ENCODE measurements around the gene MYH11.

Gene MYH11

DNA sequence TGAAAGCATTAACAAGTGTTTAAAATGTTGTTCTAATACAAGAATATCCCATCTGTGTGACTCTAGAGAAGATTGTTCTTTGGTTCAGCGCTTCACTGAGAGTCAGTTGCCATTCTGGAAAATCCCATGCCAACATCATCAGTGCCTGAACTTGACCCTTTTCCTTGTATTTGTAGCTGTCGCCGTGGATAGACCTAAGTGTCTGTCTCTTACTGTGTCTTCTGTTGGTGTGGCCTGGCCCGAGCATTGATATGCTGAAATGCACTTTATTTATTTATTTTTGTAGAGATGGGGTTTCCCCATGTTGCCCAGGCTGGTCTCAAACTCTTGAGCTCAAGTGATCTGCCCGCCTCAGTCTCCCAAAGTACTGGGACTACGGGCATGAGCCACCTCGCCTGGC, 76.0 kb downstream of the MYH11 start:
- TF ChIP-seq TAF1 (IDR thresholded peaks at IDR 0.05; ENCODE audit: borderline replicate concordance, insufficient read depth, low read length) = no peak
- TF ChIP-seq FOXP2 (optimal IDR thresholded peaks at IDR 0.05; ENCODE audit: borderline replicate concordance, extremely low read depth, extremely low read length, insufficient read depth) = no peak
- no peak for TF ChIP-seq POLR2AphosphoS5 (IDR thresholded peaks at IDR 0.05; ENCODE audit: low read depth, low read length)
- TF ChIP-seq REST (IDR thresholded peaks at IDR 0.05; ENCODE audit: insufficient read depth in 1 of 2, low read depth in 2 of 2, low read length in 2 of 2) = no peak
- no peak for TF ChIP-seq SIN3A (IDR thresholded peaks at IDR 0.05; ENCODE audit: borderline replicate concordance, insufficient read depth, low read length)

DNA sequence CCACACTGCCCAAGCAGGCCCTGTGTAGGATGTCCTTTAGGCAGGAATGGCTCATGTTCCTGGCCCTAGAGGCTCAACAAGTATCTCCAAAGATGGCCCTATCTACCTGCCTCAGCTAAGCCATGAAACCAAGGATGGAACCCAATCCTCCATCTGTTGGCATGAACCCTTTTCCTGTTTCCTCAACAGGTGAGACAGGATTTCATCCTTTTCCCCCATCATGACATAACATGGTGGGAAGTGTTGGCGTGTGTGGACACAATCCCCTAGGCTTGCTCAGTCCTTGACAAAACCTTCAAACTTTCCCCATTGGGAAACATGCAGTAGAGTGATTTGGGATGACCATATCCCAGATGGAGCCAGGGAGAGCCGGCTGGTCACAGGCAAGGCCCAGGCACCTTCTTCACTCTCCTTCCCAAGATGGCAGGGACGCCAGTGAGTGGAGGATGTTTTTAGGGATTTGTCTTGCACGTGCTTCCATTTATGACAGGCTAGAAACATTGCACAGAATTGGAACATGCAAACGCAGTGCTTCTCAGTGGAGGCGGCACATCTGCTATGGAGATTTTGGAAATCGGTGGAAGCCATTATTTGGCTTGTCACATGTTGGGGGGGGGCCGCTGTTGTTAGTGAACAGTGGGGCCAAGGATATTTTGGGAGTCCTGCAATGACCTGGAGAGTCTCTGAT, 77.0 kb downstream of the MYH11 start:
- no peak for TF ChIP-seq FOXP2 (optimal IDR thresholded peaks at IDR 0.05; ENCODE audit: borderline replicate concordance, extremely low read depth, extremely low read length, insufficient read depth)
- TF ChIP-seq POLR2AphosphoS5 (IDR thresholded peaks at IDR 0.05; ENCODE audit: low read depth, low read length) = no peak
- no peak for TF ChIP-seq REST (IDR thresholded peaks at IDR 0.05; ENCODE audit: insufficient read depth in 1 of 2, low read depth in 2 of 2, low read length in 2 of 2)
- TF ChIP-seq TAF1 (IDR thresholded peaks at IDR 0.05; ENCODE audit: borderline replicate concordance, insufficient read depth, low read length) = no peak
- TF ChIP-seq SIN3A (IDR thresholded peaks at IDR 0.05; ENCODE audit: borderline replicate concordance, insufficient read depth, low read length) = no peak

DNA sequence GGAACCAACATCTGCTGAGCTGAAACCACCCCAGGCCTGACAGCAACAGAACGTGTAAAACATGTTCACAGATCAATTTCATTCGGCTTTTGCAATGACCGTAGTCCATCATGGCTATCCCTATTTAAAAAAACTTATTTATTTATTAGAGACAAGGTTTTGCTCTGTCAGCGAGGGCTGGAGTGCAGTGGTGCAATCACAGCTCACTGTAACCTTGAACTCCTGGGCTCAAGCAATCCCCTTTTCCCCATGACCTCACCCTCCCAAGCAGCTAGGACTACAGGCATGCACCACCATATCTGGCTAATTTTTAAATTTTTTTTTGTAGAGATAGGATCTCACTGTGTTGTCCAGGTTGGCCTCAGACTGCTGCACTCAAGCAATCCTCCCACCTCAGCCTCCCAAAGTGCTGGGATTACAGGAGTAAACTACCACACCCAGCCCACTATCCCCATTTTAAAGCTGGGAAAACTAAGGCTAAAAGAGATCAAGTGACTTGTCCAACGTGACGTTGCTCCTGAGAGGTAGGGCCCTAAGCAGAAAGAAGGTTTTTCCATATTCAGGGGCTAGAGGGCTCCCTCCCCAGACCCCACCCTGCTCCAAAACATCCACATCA, 77.7 kb downstream of the MYH11 start:
- TF ChIP-seq POLR2AphosphoS5 (IDR thresholded peaks at IDR 0.05; ENCODE audit: low read depth, low read length) = no peak
- TF ChIP-seq TAF1 (IDR thresholded peaks at IDR 0.05; ENCODE audit: borderline replicate concordance, insufficient read depth, low read length) = no peak
- TF ChIP-seq REST (IDR thresholded peaks at IDR 0.05; ENCODE audit: insufficient read depth in 1 of 2, low read depth in 2 of 2, low read length in 2 of 2) = no peak
- no peak for TF ChIP-seq SIN3A (IDR thresholded peaks at IDR 0.05; ENCODE audit: borderline replicate concordance, insufficient read depth, low read length)
- TF ChIP-seq FOXP2 (optimal IDR thresholded peaks at IDR 0.05; ENCODE audit: borderline replicate concordance, extremely low read depth, extremely low read length, insufficient read depth) = no peak

DNA sequence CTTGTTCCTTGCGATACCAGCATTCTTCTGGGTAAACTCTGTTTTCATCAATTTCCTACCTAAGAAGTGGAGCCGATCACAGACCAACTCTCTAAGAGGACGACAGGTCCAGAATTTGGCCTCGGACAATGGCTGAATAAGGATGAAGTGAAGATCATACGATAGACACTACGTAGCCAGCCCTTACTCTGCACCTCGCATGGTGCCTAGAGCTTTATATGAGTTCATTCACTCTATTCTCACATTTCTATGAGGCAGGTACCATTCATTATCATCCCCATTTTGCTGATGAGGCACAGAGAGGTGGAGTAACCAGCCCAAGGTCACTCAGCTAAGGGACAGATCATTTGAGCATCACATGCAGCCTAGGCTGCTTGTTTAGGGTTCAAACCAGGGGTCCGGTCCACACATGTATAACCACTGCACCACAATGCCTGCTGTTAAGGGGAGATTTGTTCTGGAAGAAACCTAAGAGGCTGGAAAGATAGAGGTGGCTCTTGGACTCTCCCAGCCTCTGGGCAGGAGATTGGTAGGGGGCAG, 78.6 kb downstream of the MYH11 start:
- no peak for TF ChIP-seq TAF1 (IDR thresholded peaks at IDR 0.05; ENCODE audit: borderline replicate concordance, insufficient read depth, low read length)
- TF ChIP-seq SIN3A (IDR thresholded peaks at IDR 0.05; ENCODE audit: borderline replicate concordance, insufficient read depth, low read length) = no peak
- no peak for TF ChIP-seq FOXP2 (optimal IDR thresholded peaks at IDR 0.05; ENCODE audit: borderline replicate concordance, extremely low read depth, extremely low read length, insufficient read depth)
- TF ChIP-seq REST (IDR thresholded peaks at IDR 0.05; ENCODE audit: insufficient read depth in 1 of 2, low read depth in 2 of 2, low read length in 2 of 2) = no peak
- TF ChIP-seq POLR2AphosphoS5 (IDR thresholded peaks at IDR 0.05; ENCODE audit: low read depth, low read length) = no peak

Data from PFSK-1 (cell line).